Liver (tissue), 9 donors: Measurements from ENCODE around the gene GFOD2. TPM values are rescaled to one million over a fixed set of nuclear protein-coding genes. Genes with fewer than 3 reads are reported as not detected.

ENCODE experiments used
- DNase-seq: peaks from one replicate; pipeline ENCODE4 v3.0.0-alpha.2; 2017; ENCODE audit warnings: low spot score
- H3K27ac ChIP-seq, 2 donors: one replicate each; pipeline ENCODE4 v1.7.0; 2013; ENCODE audit warnings: inconsistent platforms in 2 of 2, low read length in 2 of 2, control low read depth in 1 of 2, low read depth in 1 of 2, mild to moderate bottlenecking in 1 of 2
- H3K27me3 ChIP-seq, 4 donors: one replicate each; pipeline versions ENCODE4 v1.6.1 to v1.7.0; 2013; ENCODE audit warnings: low read length in 3 of 4, inconsistent platforms in 1 of 4, mild to moderate bottlenecking in 1 of 4, moderate library complexity in 1 of 4; ENCODE audit not compliant: control insufficient read depth in 4 of 4, insufficient read depth in 4 of 4
- H3K36me3 ChIP-seq, 4 donors: one replicate each; pipeline versions ENCODE4 v1.6.1 to v1.7.0; 2013; ENCODE audit warnings: low read length in 3 of 4, mild to moderate bottlenecking in 3 of 4, low read depth in 1 of 4, moderate library complexity in 1 of 4; ENCODE audit not compliant: control insufficient read depth in 4 of 4, insufficient read depth in 3 of 4
- H3K4me1 ChIP-seq, 4 donors: one replicate each; pipeline versions ENCODE4 v1.6.1 to v1.7.0; 2013; ENCODE audit warnings: low read length in 3 of 4, mild to moderate bottlenecking in 3 of 4, moderate library complexity in 1 of 4; ENCODE audit not compliant: control insufficient read depth in 4 of 4, insufficient read depth in 4 of 4
- H3K4me3 ChIP-seq, 3 donors: one replicate each; pipeline versions ENCODE4 v1.6.1 to v1.7.0; 2013; ENCODE audit warnings: low read length in 3 of 3, control low read depth in 1 of 3, low read depth in 1 of 3, mild to moderate bottlenecking in 1 of 3
- H3K9ac ChIP-seq, 2 donors: one replicate each; pipeline ENCODE4 v1.7.0; 2013; ENCODE audit warnings: low read length in 2 of 2, mild to moderate bottlenecking in 2 of 2, moderate library complexity in 2 of 2, control low read depth in 1 of 2, low read depth in 1 of 2
- H3K9me3 ChIP-seq, 4 donors: one replicate each; pipeline versions ENCODE4 v1.6.1 to v1.7.0; 2013; ENCODE audit warnings: low read length in 3 of 4; ENCODE audit not compliant: control insufficient read depth in 4 of 4
- ATF3 ChIP-seq: IDR thresholded peaks from 2 replicates; pipeline ENCODE4 v1.6.1; 2016; ENCODE audit warnings: antibody characterized with exemption
- EGR1 ChIP-seq, 2 donors: IDR thresholded peaks; 2 replicates each; pipeline ENCODE4 v1.6.1; 2016 to 2018; ENCODE audit warnings: antibody characterized with exemption in 2 of 2, low read depth in 2 of 2
- FOXA1 ChIP-seq: IDR thresholded peaks from 2 replicates; pipeline ENCODE4 v1.6.1; 2016; ENCODE audit warnings: antibody characterized with exemption
- FOXA2 ChIP-seq: IDR thresholded peaks from 2 replicates; pipeline ENCODE4 v1.6.1; 2016; ENCODE audit warnings: antibody characterized with exemption
- GABPA ChIP-seq, 2 donors: IDR thresholded peaks in 1 of 2; conservative IDR thresholded peaks in 1 of 2; 2 replicates each; pipeline ENCODE4 v1.6.1; 2016; ENCODE audit warnings: antibody characterized with exemption in 2 of 2, mild to moderate bottlenecking in 1 of 2, moderate library complexity in 1 of 2
- HNF4A ChIP-seq, 2 donors: conservative IDR thresholded peaks; 2 replicates each; pipeline ENCODE4 v1.6.1; 2016; ENCODE audit warnings: antibody characterized with exemption in 2 of 2, mild to moderate bottlenecking in 2 of 2
- HNF4G ChIP-seq: IDR thresholded peaks from 2 replicates; pipeline ENCODE4 v1.6.1; 2016; ENCODE audit warnings: antibody characterized with exemption
- JUND ChIP-seq, 2 donors: IDR thresholded peaks; 2 replicates each; pipeline ENCODE4 v1.6.1; 2016; ENCODE audit warnings: antibody characterized with exemption in 2 of 2
- NR2F2 ChIP-seq: IDR thresholded peaks from 2 replicates; pipeline ENCODE4 v1.6.1; 2016; ENCODE audit warnings: antibody characterized with exemption
- RAD21 ChIP-seq, 2 donors: IDR thresholded peaks; 2 replicates each; pipeline ENCODE4 v1.6.1; 2016; ENCODE audit warnings: antibody characterized with exemption in 2 of 2, mild to moderate bottlenecking in 2 of 2
- REST ChIP-seq: IDR thresholded peaks from 2 replicates; pipeline ENCODE4 v1.6.1; 2016; ENCODE audit warnings: antibody characterized with exemption, mild to moderate bottlenecking
- RXRA ChIP-seq, 2 donors: IDR thresholded peaks; 2 replicates each; pipeline ENCODE4 v1.6.1; 2017 to 2018; ENCODE audit warnings: antibody characterized with exemption in 2 of 2, mild to moderate bottlenecking in 1 of 2
- SP1 ChIP-seq: IDR thresholded peaks from 2 replicates; pipeline ENCODE4 v1.6.1; 2018; ENCODE audit warnings: antibody characterized with exemption, mild to moderate bottlenecking
- TAF1 ChIP-seq: conservative IDR thresholded peaks from 2 replicates; pipeline ENCODE4 v1.6.1; 2016; ENCODE audit warnings: antibody characterized with exemption, mild to moderate bottlenecking
- YY1 ChIP-seq: IDR thresholded peaks from 2 replicates; pipeline ENCODE4 v1.6.1; 2016; ENCODE audit warnings: antibody characterized with exemption, mild to moderate bottlenecking
- WGBS: extraction: QIAGEN DNeasy Blood & Tissue Kit; methylation state at CpG from one replicate; pipeline ENCODE4 v1.1.7; 2013; 5-methylcytosine and 5-hydroxymethylcytosine counted together
- polyA plus RNA-seq, 2 donors: library from polyadenylated mRNA; stranded (reverse) in 1 of 2; unstranded in 1 of 2; fragments of 200-250 nt in 1 of 2; fragments of >200 nt in 1 of 2; fragmentation: Nextera tagmentation in 1 of 2; extraction: Ambion mirVana in 1 of 2; gene quantifications; one replicate each; pipeline versions ENCODE4 v1.2.1 to v1.2.3, GENCODE V29; 2013 to 2015
- total RNA-seq, 2 donors: library from RNA; depleted of rRNA; stranded (reverse); fragments of >200 nt; gene quantifications; one replicate each; pipeline ENCODE4 v1.2.3, GENCODE V29; 2014
- TF ChIP-seq, protein P1 (sequence below): fragments of 150-350 bp; IDR thresholded peaks from 2 replicates; pipeline ENCODE4 v1.5.1; 2017; ENCODE audit warnings: improper control_type of control experiment, low read depth, low read length; ENCODE audit not compliant: missing input control
- TF ChIP-seq, protein P2 (sequence below): IDR thresholded peaks from 2 replicates; pipeline ENCODE4 v1.6.1; 2016; ENCODE audit warnings: antibody characterized with exemption
- TF ChIP-seq, protein P3 (sequence below): IDR thresholded peaks from 2 replicates; pipeline ENCODE4 v1.6.1; 2016; ENCODE audit warnings: antibody characterized with exemption
- donor health status: healthy.
- donor health status: healthy.
- donor health status: healthy.
- donor health status: healthy.
- donor health status: healthy.

The GFOD2 gene
- total and polyA plus RNA-seq, 4 donors: 12.7 to 48.8 (median 28.9) TPM

GRCh38 chr16:67767953-67768352 is 48.8 kb upstream of the GFOD2 start:
- H3K27me3 ChIP-seq: no peaks in the 10 kb centered on the region
- H3K4me3 ChIP-seq: no peak overlapping the region
- H3K4me1 ChIP-seq: peaks cover 7 to 29% (median 25%) of the 10 kb centered on the region in 4 donors
- 89% methylated on average over 7 of the region's 7 CpGs for WGBS
- peak in 1 of 2 donors; percentile 12 for TF ChIP-seq HNF4A (conservative IDR thresholded peaks at IDR 0.05)
- TF ChIP-seq EGR1 (IDR thresholded peaks at IDR 0.05; ENCODE audit: low read depth in 2 of 2): no peak
- H3K36me3 ChIP-seq: peaks cover 0 to 9% (median 0%) of the 10 kb centered on the region in 4 donors
- no peaks in the 10 kb centered on the region for H3K9me3 ChIP-seq
- peak overlapping the region in 1 of 2 donors; percentile 8 for H3K27ac ChIP-seq
- no peak for DNase-seq
- no peak overlapping the region for H3K9ac ChIP-seq

DNA sequence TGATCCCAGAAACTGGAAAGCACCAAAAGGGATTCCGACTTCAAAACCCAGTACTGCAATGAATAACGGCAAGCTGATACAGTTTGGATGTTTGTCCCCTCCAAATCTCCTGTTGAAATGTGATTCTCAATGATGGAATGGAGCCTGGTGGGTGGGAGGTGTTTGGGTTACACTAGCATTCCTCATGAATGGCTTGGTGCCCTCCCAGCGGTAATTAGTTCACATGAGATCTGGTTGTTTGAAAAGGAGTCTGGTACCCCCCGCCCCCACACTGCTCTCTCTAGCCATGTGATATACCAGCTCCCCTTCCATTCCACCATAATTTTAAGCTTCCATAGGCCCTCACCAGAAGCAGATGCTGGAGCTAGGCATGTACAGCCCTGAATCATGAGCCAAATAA is 47.2 kb upstream of the GFOD2 start:
- DNase-seq: no peak
- Histone ChIP-seq H3K27me3 (no peaks in the 10 kb centered on the region), H3K4me3 (no peak overlapping the region), H3K4me1 (peaks cover 1 to 18% (median 11%) of the 10 kb centered on the region in 4 donors), H3K9ac (no peak overlapping the region), H3K9me3 (no peaks in the 10 kb centered on the region), H3K36me3 (peaks cover 0 to 12% (median 0%) of the 10 kb centered on the region in 4 donors), H3K27ac (no peak overlapping the region)
- 93% methylated on average over 4 of the region's 4 CpGs for WGBS
- TF ChIP-seq, protein P1, sequence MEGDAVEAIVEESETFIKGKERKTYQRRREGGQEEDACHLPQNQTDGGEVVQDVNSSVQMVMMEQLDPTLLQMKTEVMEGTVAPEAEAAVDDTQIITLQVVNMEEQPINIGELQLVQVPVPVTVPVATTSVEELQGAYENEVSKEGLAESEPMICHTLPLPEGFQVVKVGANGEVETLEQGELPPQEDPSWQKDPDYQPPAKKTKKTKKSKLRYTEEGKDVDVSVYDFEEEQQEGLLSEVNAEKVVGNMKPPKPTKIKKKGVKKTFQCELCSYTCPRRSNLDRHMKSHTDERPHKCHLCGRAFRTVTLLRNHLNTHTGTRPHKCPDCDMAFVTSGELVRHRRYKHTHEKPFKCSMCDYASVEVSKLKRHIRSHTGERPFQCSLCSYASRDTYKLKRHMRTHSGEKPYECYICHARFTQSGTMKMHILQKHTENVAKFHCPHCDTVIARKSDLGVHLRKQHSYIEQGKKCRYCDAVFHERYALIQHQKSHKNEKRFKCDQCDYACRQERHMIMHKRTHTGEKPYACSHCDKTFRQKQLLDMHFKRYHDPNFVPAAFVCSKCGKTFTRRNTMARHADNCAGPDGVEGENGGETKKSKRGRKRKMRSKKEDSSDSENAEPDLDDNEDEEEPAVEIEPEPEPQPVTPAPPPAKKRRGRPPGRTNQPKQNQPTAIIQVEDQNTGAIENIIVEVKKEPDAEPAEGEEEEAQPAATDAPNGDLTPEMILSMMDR: no peak
- TF ChIP-seq SP1: no peak
- no peak for TF ChIP-seq RAD21 (IDR thresholded peaks at IDR 0.05)
- no peak for TF ChIP-seq REST
- TF ChIP-seq NR2F2: no peak
- TF ChIP-seq TAF1: no peak
- no peak for TF ChIP-seq FOXA1
- TF ChIP-seq ATF3: no peak
- no peak for TF ChIP-seq GABPA (IDR thresholded peaks at IDR 0.05 in 1 of 2, conservative IDR thresholded peaks at IDR 0.05 in 1 of 2)
- no peak for TF ChIP-seq JUND (IDR thresholded peaks at IDR 0.05)
- TF ChIP-seq HNF4G: no peak
- no peak for TF ChIP-seq HNF4A (conservative IDR thresholded peaks at IDR 0.05)
- TF ChIP-seq YY1: no peak
- TF ChIP-seq, protein P2, sequence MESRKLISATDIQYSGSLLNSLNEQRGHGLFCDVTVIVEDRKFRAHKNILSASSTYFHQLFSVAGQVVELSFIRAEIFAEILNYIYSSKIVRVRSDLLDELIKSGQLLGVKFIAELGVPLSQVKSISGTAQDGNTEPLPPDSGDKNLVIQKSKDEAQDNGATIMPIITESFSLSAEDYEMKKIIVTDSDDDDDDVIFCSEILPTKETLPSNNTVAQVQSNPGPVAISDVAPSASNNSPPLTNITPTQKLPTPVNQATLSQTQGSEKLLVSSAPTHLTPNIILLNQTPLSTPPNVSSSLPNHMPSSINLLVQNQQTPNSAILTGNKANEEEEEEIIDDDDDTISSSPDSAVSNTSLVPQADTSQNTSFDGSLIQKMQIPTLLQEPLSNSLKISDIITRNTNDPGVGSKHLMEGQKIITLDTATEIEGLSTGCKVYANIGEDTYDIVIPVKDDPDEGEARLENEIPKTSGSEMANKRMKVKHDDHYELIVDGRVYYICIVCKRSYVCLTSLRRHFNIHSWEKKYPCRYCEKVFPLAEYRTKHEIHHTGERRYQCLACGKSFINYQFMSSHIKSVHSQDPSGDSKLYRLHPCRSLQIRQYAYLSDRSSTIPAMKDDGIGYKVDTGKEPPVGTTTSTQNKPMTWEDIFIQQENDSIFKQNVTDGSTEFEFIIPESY: no peak
- TF ChIP-seq EGR1 (IDR thresholded peaks at IDR 0.05; ENCODE audit: low read depth in 2 of 2): no peak
- TF ChIP-seq RXRA (IDR thresholded peaks at IDR 0.05): no peak
- TF ChIP-seq, protein P3, sequence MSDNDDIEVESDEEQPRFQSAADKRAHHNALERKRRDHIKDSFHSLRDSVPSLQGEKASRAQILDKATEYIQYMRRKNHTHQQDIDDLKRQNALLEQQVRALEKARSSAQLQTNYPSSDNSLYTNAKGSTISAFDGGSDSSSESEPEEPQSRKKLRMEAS: no peak
- TF ChIP-seq FOXA2: no peak
